AG08396 (cell line): ENCODE data around the gene TAF7.
A peak's percentile ranks its signal among the peaks of the same experiment; 100 is the strongest.
"Not testable (repeated sequence)": the region's sequence is repeated elsewhere in the genome, so short reads cannot be mapped to it uniquely, and the experiment has no call there.

Source experiments
- DNase-seq: peaks from one replicate; pipeline ENCODE4 v3.0.0; 2012; ENCODE audit warnings: low spot score, mixed read lengths

TAF7 gene

DNA sequence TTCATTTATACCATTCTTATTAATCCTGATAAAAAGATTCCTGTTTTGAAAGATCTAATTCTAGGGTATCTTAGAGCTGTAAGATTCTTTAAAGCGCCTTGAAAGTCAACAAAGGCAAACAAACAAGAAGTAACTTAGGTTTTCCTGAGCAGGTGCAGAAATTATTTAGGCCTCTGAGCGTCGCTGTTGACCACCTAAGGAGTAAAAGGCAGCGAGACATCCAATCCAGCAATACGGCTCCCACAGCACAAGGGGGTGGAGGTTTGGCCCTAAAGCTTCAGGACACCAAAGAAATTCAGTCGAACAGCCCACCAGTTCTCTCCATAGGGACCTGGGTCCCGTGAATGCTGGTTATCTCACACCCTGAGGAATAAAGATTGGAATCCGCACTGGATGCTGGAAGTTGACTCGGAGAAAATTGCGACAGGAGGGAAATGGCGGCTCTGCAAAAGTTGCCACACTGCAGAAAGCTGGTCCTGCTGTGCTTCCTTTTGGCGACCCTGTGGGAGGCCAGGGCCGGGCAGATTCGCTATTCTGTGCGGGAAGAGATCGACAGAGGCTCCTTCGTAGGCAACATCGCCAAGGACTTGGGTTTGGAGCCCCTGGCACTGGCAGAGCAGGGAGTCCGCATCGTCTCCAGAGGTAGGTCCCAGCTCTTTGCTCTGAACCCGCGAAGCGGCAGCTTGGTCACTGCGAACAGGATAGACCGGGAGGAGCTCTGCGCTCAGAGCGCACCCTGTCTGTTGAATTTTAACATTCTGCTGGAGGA lies 18.1 kb upstream of the TAF7 start, which contains the start of gene PCDHGA2:
Gene PCDHGA2 (plus strand): TSS at position 223 of the 769 bp plus-strand sequence.
- DNase-seq: peak; percentile 74

DNA sequence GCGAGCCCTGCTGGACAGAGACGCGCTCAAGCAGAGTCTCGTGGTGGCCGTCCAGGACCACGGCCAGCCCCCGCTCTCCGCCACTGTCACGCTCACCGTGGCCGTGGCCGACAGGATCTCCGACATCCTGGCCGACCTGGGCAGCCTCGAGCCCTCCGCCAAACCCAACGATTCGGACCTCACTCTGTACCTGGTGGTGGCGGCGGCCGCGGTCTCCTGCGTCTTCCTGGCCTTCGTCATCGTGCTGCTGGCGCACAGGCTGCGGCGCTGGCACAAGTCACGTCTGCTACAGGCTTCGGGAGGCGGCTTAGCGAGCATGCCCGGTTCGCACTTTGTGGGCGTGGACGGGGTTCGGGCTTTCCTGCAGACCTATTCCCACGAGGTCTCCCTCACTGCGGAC lies 12.0 kb upstream of the TAF7 start:
- not testable (repeated sequence) for DNase-seq

DNA sequence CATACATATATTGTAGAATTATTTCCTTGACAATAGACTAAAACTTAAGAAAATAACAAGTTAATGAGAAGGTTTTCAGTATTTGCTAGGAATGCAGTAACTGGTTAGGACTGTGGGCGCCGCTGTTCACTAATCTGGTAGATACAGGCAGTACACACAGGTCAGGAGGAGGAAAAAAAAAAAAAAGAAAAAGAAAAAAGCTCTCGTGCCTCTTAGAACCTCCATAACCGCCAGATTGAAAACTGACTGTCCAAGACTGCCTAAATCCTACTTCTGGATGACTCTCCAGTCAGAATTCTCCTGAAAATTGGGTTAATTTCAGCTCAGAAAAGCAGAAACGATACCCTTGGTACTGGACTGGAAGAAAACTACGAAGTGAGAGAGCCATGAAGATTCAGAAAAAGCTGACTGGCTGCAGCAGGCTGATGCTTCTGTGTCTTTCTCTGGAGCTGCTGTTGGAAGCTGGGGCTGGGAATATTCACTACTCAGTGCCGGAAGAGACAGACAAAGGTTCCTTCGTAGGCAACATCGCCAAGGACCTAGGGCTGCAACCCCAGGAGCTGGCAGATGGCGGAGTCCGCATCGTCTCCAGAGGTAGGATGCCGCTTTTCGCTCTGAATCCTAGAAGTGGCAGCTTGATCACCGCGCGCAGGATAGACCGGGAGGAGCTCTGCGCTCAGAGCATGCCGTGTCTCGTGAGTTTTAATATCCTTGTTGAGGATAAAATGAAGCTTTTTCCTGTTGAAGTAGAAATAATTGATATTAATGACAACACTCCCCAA lies 9.9 kb upstream of the TAF7 start, which contains the start of gene PCDHGA1:
Gene PCDHGA1 (plus strand): TSS at position 216 of the 782 bp plus-strand sequence.
- peak; percentile 67 for DNase-seq

DNA sequence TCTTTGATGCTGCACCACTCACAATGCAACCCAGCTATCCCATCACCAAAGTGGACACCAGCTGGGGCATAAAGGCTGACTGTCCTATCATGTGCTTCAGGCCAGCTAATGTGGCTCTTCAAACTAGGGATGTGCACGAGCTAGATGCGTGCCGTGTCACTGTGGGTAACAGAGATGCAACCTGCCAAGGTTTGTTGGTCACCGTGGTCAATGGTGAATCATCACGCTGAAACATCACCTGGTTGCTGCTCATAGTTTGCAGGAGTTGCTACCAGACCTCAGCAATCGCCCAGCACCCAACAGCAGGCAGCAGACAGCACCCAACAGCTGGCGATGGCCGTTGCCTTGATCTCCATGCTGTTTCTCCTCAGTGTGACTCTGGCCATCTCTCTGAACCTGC lies 7.6 kb upstream of the TAF7 start:
- no peak for DNase-seq

DNA sequence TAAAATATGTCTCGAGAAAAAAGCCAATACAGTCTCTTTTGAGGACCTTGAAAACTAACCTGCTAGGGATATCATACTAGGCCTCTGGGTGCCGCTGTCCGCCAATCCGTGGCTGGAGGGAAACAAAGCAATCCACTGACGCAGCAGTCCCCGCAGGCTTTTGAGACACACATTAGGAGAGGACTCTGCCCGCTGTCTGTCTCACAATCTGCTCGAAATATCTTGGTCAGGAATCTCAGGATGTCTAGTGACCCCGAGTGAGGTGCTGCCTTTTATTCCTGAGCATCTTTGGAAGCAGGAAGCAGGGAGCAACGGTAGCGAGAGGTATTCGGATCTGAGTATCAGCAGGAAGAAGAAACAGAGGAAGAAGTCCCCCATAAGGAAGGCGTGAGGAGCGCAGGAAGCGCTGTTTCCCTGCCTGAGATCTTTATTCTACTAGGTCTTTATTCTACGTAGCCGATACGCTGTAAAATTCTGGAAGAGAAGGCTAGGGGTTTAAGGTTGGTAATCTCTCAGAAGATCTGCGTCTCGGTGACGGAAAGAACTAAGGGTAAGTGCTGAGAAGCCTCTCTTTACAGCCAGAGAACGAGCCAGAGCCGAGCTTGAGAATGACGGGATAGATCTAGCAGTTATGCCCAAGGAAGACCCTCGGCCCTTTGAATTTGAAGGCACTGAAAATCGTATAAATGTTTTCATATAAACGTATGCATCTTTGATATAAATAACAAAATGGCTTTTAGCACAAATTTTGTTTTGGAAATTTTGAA lies 5.7 kb upstream of the TAF7 start:
- peak; percentile 83 for DNase-seq

DNA sequence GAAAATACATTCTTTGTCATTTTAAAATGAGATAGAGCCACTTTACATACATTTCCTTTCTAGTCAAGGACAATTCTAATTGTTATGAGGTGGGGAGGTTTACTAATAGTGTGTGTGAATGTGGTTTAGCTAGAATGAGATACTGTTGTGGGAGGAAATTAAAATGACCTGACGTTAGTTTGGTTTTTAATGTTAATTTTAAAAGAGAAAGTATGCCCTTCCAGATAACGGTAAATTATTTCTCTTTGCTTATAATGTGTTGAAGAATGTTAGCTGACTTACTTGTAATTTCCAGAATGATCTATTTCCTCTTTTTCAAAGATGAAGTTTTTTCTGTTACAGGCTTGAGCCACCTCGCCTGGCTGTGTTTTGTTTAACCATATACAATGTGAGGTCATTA lies 1.7 kb upstream of the TAF7 start:
- no peak for DNase-seq

DNA sequence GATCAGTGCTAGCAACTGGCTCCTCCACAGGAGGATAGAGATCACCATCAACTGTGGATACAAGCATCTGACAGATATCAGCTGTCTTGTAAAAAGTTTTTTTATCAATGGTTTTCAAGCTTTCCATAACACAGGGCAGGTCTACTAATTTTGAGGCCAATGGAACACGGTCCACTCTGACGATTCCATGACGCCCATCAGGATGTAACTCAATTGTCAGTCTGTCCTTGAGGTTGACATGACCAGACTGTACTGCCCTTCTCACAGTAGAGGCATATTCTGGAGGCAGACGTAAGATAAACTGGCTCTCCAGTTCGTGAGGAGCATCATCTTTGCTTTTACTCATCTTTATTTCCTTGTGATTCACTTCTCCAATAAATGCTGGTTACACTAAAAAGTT lies 885 bp downstream of the TAF7 start:
- DNase-seq: no peak

DNA sequence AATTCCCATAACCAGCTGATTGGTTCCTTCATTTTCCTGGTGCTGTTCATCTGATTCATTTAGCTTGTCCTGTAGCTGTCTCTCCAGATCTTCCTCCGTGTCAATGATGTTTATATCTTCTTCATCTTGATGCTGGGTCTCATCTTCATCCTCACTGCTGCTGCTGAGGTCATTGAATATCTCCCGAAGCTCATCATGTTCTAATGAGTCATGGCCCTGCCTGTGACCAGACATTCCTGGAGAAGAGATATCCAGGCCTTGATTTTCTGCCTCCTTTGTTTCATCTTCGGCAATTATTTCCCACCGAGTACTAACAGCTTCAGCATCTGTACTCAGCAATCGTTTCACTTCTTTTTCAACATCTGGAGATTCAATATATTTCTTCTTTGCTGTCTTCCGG lies 1.4 kb downstream of the TAF7 start:
- DNase-seq: no peak

DNA sequence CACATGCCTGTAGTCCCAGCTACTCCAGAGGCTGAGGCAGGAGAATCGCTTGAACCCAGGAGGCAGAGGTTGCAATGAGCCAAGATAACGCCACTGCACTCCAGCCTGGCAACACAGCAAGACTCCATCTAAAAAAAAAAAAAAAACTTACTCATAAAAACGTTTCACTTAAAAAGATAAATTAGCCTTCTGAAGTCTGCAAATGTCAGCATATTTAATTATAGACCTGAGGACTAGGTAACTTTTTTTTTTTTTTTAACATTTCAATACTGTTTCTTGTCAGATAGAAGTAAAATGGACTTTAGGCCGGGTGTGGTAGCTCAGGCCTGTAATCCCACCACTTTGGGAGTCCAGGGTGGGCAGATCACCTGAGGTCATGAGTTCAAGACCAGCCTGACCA lies 3.6 kb downstream of the TAF7 start:
- DNase-seq: not testable (repeated sequence)

DNA sequence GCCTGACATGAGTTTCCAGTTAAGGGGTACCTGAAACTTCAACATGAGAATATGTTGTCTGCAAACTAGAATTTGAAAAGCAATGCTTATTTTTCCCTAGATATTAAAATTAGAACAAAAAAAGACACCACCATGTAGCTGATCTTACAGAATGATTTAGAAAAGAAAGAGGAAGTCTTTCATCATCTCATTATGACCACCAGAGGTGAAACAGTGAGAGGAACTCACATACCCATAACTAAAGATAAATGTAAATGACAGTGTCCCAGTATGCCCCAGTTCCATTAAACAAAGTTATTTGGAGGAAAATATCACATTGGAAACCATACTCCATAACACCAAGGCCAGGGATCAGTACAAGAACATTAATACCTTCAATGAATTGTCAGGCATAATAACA lies 6.9 kb downstream of the TAF7 start:
- no peak for DNase-seq

DNA sequence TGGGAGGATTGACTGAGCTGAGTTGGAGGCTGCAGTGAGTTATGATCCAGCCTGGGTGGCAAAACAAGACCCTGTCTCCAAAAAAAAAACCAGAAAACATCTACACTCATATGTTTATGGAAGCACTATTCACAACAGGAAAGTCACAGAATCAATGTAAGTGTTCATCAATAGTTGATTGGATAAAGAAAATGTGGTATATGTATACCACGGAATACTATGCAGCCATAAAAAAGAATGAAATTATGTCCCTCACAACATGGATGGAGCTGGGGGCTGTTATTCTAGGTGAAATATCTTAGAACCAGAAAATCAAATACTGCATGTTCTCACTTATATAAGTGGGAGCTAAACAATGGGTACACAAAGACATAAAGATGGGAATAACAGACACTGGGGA lies 14.0 kb downstream of the TAF7 start:
- DNase-seq: no peak

DNA sequence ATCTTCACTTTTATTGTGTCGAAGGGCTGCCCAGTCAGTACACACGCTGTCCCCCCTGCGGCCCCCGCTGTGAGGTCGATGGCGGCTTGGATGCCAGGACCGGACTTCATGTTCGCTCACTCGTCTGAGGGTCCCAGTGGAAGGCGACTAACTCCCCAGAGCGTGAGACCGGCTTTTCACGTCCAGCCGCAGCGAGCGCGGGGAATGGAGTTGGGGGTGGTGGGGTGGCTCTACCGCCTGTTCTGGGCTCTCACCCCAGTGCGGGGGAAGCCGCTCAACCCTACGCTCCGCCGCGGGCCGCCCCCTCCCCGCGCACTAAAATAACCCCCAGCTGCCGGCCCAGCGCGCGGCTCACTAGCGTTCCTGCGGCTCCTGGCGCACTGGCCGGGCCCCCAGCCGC lies 16.8 kb downstream of the TAF7 start, which contains the start of gene SLC25A2:
Gene SLC25A2 (minus strand): TSS at position 294 of the 400 bp plus-strand sequence. CDS start 184 bp downstream, at position 110.
- no peak for DNase-seq

DNA sequence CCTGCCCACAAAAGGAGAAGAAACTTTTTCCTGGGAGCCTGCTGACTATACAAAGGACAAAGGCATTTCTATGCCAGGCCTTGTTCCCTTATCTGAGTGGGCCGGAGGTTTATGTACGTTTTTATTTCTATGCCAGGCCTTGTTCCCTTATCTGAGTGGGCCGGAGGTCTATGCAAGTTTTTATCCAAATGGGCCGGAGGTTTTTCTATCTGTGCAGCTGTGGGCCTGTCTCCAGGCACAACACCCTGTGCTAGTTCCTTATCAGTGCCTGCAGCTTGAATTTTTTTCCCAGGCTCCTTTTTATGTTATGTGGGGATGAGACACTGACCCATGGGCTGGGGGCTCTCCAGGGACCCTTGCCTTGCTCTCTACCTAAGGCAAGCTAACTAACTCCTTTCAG lies 22.2 kb downstream of the TAF7 start:
- no peak for DNase-seq

DNA sequence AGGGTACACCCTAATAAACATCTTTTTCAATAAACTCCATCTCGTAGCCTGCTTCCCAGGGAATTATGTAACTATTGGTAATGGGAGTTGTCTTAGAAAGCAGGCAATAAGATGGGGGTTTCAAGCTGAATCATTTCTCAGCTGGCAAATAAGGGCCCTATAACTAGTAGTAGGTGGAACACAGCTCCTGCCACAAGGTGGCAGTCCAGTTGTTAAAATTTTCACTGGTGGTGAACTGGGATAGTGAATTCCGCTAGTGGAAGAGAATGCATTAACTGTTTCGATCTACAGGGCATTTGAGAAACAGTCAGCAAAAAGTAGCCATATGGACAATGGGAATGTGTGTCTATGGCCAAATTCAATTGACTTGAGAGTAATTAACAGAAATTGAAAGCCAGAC lies 47.7 kb downstream of the TAF7 start:
- no peak for DNase-seq

DNA sequence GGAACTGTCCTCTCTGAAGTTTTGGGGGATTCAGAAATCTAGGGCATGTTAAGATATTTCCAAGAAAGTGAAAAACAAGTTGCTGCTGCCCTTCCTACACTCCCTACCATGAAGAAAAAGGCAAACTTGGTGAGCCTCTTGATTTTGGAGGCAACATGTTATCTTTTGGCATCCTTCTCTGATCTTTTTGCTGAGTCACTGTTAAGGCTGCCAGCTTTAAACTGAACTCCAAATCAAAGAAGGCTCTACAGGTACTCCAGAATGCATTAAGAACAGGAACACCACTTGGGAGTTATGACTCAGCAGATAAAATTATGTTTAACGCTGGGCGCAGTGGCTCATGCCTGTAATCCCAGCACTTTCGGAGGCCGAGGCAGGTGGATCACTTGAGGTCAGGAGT lies 51.4 kb downstream of the TAF7 start:
- DNase-seq: no peak
